Parathyroid adenoma (tissue), 2 donors: Measurements from ENCODE around the gene DNAH9.

Source experiments
- H2AFZ ChIP-seq: fragments of 300-600 bp; sonication (generic); one replicate; pipeline ENCODE4 v1.7.0; 2017; ENCODE audit warnings: antibody characterized with exemption, mild to moderate bottlenecking
- H3K27ac ChIP-seq: fragments of 300-600 bp; sonication (generic); one replicate; pipeline ENCODE4 v1.7.0; 2017
- H3K27me3 ChIP-seq: fragments of 300-600 bp; sonication (generic); one replicate; pipeline ENCODE4 v1.7.0; 2017; ENCODE audit warnings: low read length; ENCODE audit not compliant: control insufficient read depth, insufficient read depth
- H3K36me3 ChIP-seq: fragments of 300-600 bp; sonication (generic); one replicate; pipeline ENCODE4 v1.7.0; 2017; ENCODE audit warnings: low read length; ENCODE audit not compliant: control insufficient read depth, insufficient read depth
- H3K4me1 ChIP-seq: fragments of 300-600 bp; sonication (generic); one replicate; pipeline ENCODE4 v1.7.0; 2017; ENCODE audit warnings: control low read depth
- H3K4me2 ChIP-seq: fragments of 300-600 bp; sonication (generic); one replicate; pipeline ENCODE4 v1.7.0; 2017; ENCODE audit warnings: low read length
- H3K4me3 ChIP-seq: fragments of 300-600 bp; sonication (generic); one replicate; pipeline ENCODE4 v1.7.0; 2017; ENCODE audit warnings: low read depth, low read length
- H3K79me2 ChIP-seq: fragments of 300-600 bp; sonication (generic); one replicate; pipeline ENCODE4 v1.7.0; 2017; ENCODE audit warnings: control low read depth
- H3K9ac ChIP-seq: fragments of 300-600 bp; sonication (generic); one replicate; pipeline ENCODE4 v1.7.0; 2017; ENCODE audit warnings: mild to moderate bottlenecking
- H3K9me3 ChIP-seq: fragments of 300-600 bp; sonication (generic); one replicate; pipeline ENCODE4 v1.7.0; 2017; ENCODE audit warnings: low read length; ENCODE audit not compliant: control insufficient read depth
- TF ChIP-seq, protein P1 (sequence below): fragments of 300-600 bp; sonication (generic); IDR thresholded peaks from one replicate; pipeline ENCODE4 v1.7.0; 2017; ENCODE audit warnings: antibody characterized with exemption, mild to moderate bottlenecking
- donor health status: primary hyperparathyroidism.

DNAH9 gene

DNA sequence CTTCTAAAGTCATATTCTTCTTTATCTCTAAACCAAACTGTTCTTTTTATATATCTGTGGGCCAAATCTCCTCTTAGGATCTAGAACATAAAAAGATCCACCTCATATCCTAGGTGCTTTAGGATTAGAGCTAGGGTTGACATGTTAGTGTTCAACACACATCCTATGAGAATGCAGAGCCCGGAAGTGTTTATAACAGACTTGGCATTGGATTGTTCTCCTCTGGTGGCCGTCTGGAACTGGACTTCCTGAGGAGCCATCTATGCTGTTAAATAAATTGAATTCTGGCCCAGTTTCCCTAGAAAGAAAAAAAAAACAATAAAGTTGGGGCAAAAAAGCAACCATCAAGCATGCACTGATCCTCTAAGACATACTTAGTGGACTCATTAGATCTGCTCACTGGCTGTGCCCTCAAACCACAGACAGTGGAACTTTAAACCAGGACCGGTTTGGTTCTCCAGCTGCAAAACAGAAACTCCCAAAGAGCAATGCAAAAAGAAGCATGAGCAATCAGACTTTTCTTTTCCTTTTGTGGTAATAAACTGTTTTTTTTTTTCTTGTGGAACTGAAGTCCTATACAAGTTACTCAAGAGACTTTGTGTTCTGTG is 216.5 kb downstream of the DNAH9 start:
- Histone ChIP-seq H3K36me3 (no peaks in the 10 kb centered on the region), H3K4me3 (no peak overlapping the region), H2AFZ (no peak overlapping the region), H3K27ac (no peak overlapping the region), H3K9ac (no peak overlapping the region), H3K4me1 (no peaks in the 10 kb centered on the region), H3K4me2 (no peak overlapping the region), H3K27me3 (no peaks in the 10 kb centered on the region), H3K9me3 (no peaks in the 10 kb centered on the region), H3K79me2 (no peaks in the 10 kb centered on the region)
- TF ChIP-seq, protein P1, sequence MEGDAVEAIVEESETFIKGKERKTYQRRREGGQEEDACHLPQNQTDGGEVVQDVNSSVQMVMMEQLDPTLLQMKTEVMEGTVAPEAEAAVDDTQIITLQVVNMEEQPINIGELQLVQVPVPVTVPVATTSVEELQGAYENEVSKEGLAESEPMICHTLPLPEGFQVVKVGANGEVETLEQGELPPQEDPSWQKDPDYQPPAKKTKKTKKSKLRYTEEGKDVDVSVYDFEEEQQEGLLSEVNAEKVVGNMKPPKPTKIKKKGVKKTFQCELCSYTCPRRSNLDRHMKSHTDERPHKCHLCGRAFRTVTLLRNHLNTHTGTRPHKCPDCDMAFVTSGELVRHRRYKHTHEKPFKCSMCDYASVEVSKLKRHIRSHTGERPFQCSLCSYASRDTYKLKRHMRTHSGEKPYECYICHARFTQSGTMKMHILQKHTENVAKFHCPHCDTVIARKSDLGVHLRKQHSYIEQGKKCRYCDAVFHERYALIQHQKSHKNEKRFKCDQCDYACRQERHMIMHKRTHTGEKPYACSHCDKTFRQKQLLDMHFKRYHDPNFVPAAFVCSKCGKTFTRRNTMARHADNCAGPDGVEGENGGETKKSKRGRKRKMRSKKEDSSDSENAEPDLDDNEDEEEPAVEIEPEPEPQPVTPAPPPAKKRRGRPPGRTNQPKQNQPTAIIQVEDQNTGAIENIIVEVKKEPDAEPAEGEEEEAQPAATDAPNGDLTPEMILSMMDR, result no peak

DNA sequence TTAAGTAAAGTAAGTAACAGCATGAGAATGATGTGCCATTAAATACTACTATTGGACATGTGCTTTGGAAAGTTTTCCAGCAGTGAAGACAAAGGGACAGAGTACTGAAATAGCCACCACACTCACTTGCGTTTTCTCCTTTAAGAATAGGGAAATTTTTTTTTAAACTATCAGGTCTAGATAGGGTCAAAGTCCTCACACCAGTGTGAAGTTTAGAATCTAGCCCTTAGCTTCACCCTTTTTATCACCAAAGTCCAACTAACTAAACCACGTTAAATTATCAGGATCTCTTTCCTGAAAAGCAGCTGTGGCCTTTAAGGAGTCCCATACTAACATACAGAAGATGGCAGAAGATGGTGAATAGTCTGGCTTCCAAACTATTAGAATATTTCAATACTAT is 218.1 kb downstream of the DNAH9 start:
- Histone ChIP-seq H3K4me3 (no peak overlapping the region), H3K36me3 (no peaks in the 10 kb centered on the region), H3K4me1 (no peaks in the 10 kb centered on the region), H3K27ac (no peak overlapping the region), H3K27me3 (no peaks in the 10 kb centered on the region), H3K9me3 (no peaks in the 10 kb centered on the region), H2AFZ (no peak overlapping the region), H3K79me2 (no peaks in the 10 kb centered on the region), H3K4me2 (no peak overlapping the region), H3K9ac (no peak overlapping the region)
- TF ChIP-seq, protein P1, result no peak

DNA sequence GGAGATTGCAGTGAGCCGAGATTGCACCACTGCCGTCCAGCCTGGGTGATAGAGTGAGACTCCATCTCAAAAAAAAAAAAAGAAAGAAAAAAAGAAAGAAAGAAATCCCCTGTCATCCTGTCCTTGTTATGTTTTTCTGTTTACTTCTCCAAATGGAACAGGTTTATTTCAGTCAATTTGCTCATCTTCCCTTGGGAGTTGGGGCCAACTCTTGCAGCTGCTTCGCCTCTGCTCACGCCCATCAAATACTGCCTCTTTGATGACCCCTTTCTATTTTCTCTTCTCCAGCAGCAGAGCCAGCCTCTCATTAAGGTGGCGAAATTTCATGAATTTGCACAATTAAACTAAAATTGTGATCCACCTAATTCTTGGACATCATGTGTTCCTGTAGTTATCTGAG is 225.6 kb downstream of the DNAH9 start:
- Histone ChIP-seq H2AFZ (no peak overlapping the region), H3K36me3 (no peaks in the 10 kb centered on the region), H3K4me1 (no peaks in the 10 kb centered on the region), H3K27ac (no peak overlapping the region), H3K79me2 (no peaks in the 10 kb centered on the region), H3K9ac (no peak overlapping the region), H3K9me3 (no peaks in the 10 kb centered on the region), H3K27me3 (no peaks in the 10 kb centered on the region), H3K4me2 (no peak overlapping the region), H3K4me3 (no peak overlapping the region)
- TF ChIP-seq, protein P1, result no peak

DNA sequence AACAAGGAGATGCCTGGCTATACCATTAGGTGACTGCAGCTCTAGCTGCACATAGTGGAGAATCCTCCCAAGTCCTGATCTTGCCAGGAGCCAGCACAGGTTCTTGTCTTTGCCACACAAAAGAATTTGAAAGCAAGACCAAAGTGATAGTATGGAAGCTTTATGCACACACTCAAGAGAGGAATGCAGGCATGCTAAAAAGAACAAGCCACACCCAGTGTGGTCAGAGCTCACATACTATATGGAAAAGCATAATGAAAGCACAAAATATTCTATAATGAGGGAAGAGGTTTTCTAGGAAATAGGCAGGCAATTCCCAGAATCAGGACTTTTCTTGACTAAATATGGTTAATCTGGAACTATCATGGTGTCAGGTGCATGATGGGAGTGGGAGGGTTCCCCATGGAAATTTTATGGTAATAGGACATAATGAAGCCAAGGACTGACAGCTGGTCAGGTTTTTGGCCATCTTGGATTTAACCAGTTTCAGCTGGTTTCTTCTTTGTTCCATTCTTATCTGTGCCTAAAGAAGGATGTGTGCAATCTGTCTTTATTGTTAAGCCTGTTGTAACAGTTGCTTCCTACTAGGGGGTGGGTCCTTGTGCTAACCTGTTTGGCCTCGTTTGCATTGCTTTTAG is 227.4 kb downstream of the DNAH9 start:
- Histone ChIP-seq H3K4me2 (no peak overlapping the region), H3K9ac (no peak overlapping the region), H3K79me2 (no peaks in the 10 kb centered on the region), H3K27me3 (no peaks in the 10 kb centered on the region), H3K4me1 (no peaks in the 10 kb centered on the region), H3K9me3 (no peaks in the 10 kb centered on the region), H3K4me3 (no peak overlapping the region), H3K36me3 (no peaks in the 10 kb centered on the region), H2AFZ (no peak overlapping the region), H3K27ac (no peak overlapping the region)
- TF ChIP-seq, protein P1, result no peak
